H1 (cell line): ENCODE measurements around the gene KCNMA1. TPM values are rescaled to one million over a fixed set of nuclear protein-coding genes. Genes with fewer than 3 reads are reported as not detected.

Source experiments
- CTCF ChIA-PET: fragments of 300-600 bp; sonication (Branson Sonifier 250); formaldehyde crosslinking; loops from one replicate; lab custom pipeline; 2021; ENCODE audit not compliant: partially characterized antibody; lab: Charles Lee
- POLR2A ChIA-PET: fragments of 300-600 bp; sonication (Branson Sonifier 250); formaldehyde crosslinking; loops from one replicate; lab custom pipeline; 2021; ENCODE audit warnings: inconsistent platforms; ENCODE audit not compliant: partially characterized antibody; lab: Charles Lee
- DNase-seq, 2 experiments: peaks; one replicate each; pipeline versions ENCODE4 v3.0.0 to v3.0.0-alpha.2; 2010 to 2022; ENCODE audit warnings: low spot score in 2 of 2, low read depth in 1 of 2, mixed read lengths in 1 of 2
- FAIRE-seq: peaks from 2 replicates; lab custom pipeline; 2011; peaks lifted over from hg19 to GRCh38; lab: Jason Lieb, UNC
- H2AFZ ChIP-seq: 2 replicates; pipeline ENCODE4 v1.8.1; 2012; ENCODE audit warnings: low read length, inconsistent platforms
- H2AK5ac ChIP-seq: 2 replicates; pipeline ENCODE4 v1.6.1; 2013; ENCODE audit warnings: low read depth, low read length
- H2BK120ac ChIP-seq: replicated peaks from 2 replicates; pipeline ENCODE3; 2013; ENCODE audit warnings: low read depth, low read length, inconsistent platforms
- H2BK12ac ChIP-seq: 2 replicates; pipeline ENCODE4 v1.6.1; 2013; ENCODE audit warnings: low read depth, low read length
- H2BK15ac ChIP-seq: 2 replicates; pipeline ENCODE4 v1.6.1; 2013; ENCODE audit warnings: low read length
- H2BK20ac ChIP-seq: 2 replicates; pipeline ENCODE4 v1.6.1; 2013; ENCODE audit warnings: low read length
- H2BK5ac ChIP-seq: 2 replicates; pipeline ENCODE4 v1.6.1; 2013; ENCODE audit warnings: low read depth, low read length
- H3K14ac ChIP-seq: 2 replicates; pipeline ENCODE4 v1.6.1; 2013; ENCODE audit warnings: inconsistent platforms; ENCODE audit not compliant: insufficient read length
- H3K18ac ChIP-seq: 2 replicates; pipeline ENCODE4 v1.6.1; 2013; ENCODE audit warnings: low read length; ENCODE audit errors: extremely low read depth
- H3K23ac ChIP-seq: 2 replicates; pipeline ENCODE4 v1.6.1; 2013; ENCODE audit warnings: inconsistent platforms; ENCODE audit not compliant: insufficient read length
- H3K23me2 ChIP-seq: 2 replicates; pipeline ENCODE4 v1.6.1; 2013; ENCODE audit warnings: low read depth, low read length
- H3K27ac ChIP-seq: 2 replicates; pipeline ENCODE4 v1.6.1; 2011; ENCODE audit warnings: low read depth, low read length, inconsistent platforms
- H3K27me3 ChIP-seq, 4 experiments: replicated peaks in 1 of 4; 1 replicate in 1 of 4; 2 replicates in 3 of 4; pipeline versions ENCODE4 v1.6.1 to v1.8.1; 2011 to 2013; ENCODE audit warnings: low read length in 3 of 4, mild to moderate bottlenecking in 3 of 4, inconsistent platforms in 2 of 4, mixed read lengths in 2 of 4, moderate library complexity in 1 of 4; ENCODE audit not compliant: control insufficient read depth in 3 of 4, insufficient read depth in 3 of 4; ENCODE audit errors: extremely low read depth in 1 of 4
- H3K36me3 ChIP-seq, 4 experiments: 2 replicates each; pipeline versions ENCODE4 v1.6.1 to v1.8.1; 2011 to 2013; ENCODE audit warnings: mild to moderate bottlenecking in 4 of 4, low read length in 3 of 4, moderate library complexity in 2 of 4, control low read depth in 1 of 4, inconsistent platforms in 1 of 4; ENCODE audit not compliant: insufficient read depth in 4 of 4, control insufficient read depth in 2 of 4
- H3K4ac ChIP-seq: replicated peaks from 2 replicates; pipeline ENCODE3; 2013; ENCODE audit warnings: low read length, low read depth, mixed read lengths, inconsistent platforms; ENCODE audit not compliant: insufficient read length
- H3K4me1 ChIP-seq, 4 experiments: replicated peaks in 1 of 4; 1 replicate in 1 of 4; 2 replicates in 3 of 4; pipeline versions ENCODE4 v1.6.1 to v1.8.1; 2011 to 2013; ENCODE audit warnings: low read length in 3 of 4, inconsistent platforms in 2 of 4, mixed read lengths in 1 of 4; ENCODE audit not compliant: insufficient read depth in 4 of 4, control insufficient read depth in 3 of 4
- H3K4me2 ChIP-seq, 2 experiments: 2 replicates each; pipeline versions ENCODE4 v1.6.1 to v1.8.1; 2011 to 2013; ENCODE audit warnings: low read depth in 2 of 2, low read length in 2 of 2, control low read depth in 1 of 2, inconsistent platforms in 1 of 2, mild to moderate bottlenecking in 1 of 2; ENCODE audit not compliant: insufficient read depth in 1 of 2
- H3K4me3 ChIP-seq, 4 experiments: fragments of 200-600, 300-600 bp in 1 of 4; sonication (generic), shearing (Covaris generic), sonication (Bioruptor Twin) in 1 of 4; 2 replicates each; pipeline versions ENCODE4 v1.5.1 to v1.8.1; 2011 to 2016; ENCODE audit warnings: low read length in 4 of 4, low read depth in 3 of 4, control low read depth in 2 of 4, inconsistent platforms in 2 of 4, mild to moderate bottlenecking in 2 of 4, mixed read lengths in 1 of 4, moderate library complexity in 1 of 4; ENCODE audit not compliant: insufficient read depth in 2 of 4; ENCODE audit errors: extremely low read depth in 1 of 4
- H3K56ac ChIP-seq: replicated peaks from 2 replicates; pipeline ENCODE3; 2013; ENCODE audit warnings: low read depth, mild to moderate bottlenecking, mixed read lengths, low read length, inconsistent platforms; ENCODE audit not compliant: insufficient read length
- H3K79me1 ChIP-seq: 2 replicates; pipeline ENCODE4 v1.6.1; 2013; ENCODE audit warnings: low read depth, low read length, control low read depth
- H3K79me2 ChIP-seq, 2 experiments: 2 replicates each; pipeline versions ENCODE4 v1.6.1 to v1.8.1; 2012 to 2013; ENCODE audit warnings: low read length in 2 of 2, mild to moderate bottlenecking in 2 of 2, inconsistent platforms in 1 of 2; ENCODE audit not compliant: insufficient read depth in 2 of 2, control insufficient read depth in 1 of 2
- H3K9ac ChIP-seq, 4 experiments: replicated peaks in 1 of 4; 1 replicate in 1 of 4; 2 replicates in 3 of 4; pipeline versions ENCODE4 v1.6.1 to v1.8.1; 2011 to 2013; ENCODE audit warnings: low read depth in 3 of 4, low read length in 3 of 4, control low read depth in 2 of 4, mild to moderate bottlenecking in 2 of 4, moderate library complexity in 2 of 4, inconsistent platforms in 1 of 4; ENCODE audit errors: extremely low read depth in 1 of 4
- H3K9me3 ChIP-seq, 2 experiments: 2 replicates each; pipeline versions ENCODE4 v1.6.1 to v1.8.1; 2012 to 2013; ENCODE audit warnings: mild to moderate bottlenecking in 2 of 2, moderate library complexity in 2 of 2, control low read depth in 1 of 2, inconsistent platforms in 1 of 2, low read depth in 1 of 2, low read length in 1 of 2, mixed read lengths in 1 of 2; ENCODE audit not compliant: insufficient read depth in 2 of 2
- H4K20me1 ChIP-seq, 2 experiments: replicated peaks in 1 of 2; 2 replicates each; pipeline versions ENCODE3 to v1.8.1; 2011 to 2013; ENCODE audit warnings: inconsistent platforms in 2 of 2, low read length in 2 of 2, mild to moderate bottlenecking in 1 of 2; ENCODE audit not compliant: insufficient read depth in 2 of 2, control insufficient read depth in 1 of 2
- H4K5ac ChIP-seq: 2 replicates; pipeline ENCODE4 v1.6.1; 2013; ENCODE audit warnings: low read length, low read depth, mixed read lengths, inconsistent platforms; ENCODE audit not compliant: insufficient read length
- H4K8ac ChIP-seq: 2 replicates; pipeline ENCODE4 v1.8.0; 2013; ENCODE audit warnings: mild to moderate bottlenecking, moderate library complexity, low read length, inconsistent platforms; ENCODE audit not compliant: insufficient read depth; ENCODE audit errors: extremely low read depth
- H4K91ac ChIP-seq: replicated peaks from 2 replicates; pipeline ENCODE3; 2013; ENCODE audit warnings: low read length, mixed read lengths, inconsistent platforms; ENCODE audit not compliant: insufficient read length
- HDAC6 ChIP-seq: IDR thresholded peaks from one replicate; pipeline ENCODE4 v1.7.1; 2012; ENCODE audit warnings: low read depth, mild to moderate bottlenecking, inconsistent platforms, low read length, moderate library complexity
- MAFK ChIP-seq: IDR thresholded peaks from 2 replicates; pipeline ENCODE4 v1.6.1; 2012; ENCODE audit warnings: low read depth, mild to moderate bottlenecking, improper control_type of control experiment, low read length
- POLR2AphosphoS5 ChIP-seq: IDR thresholded peaks from 2 replicates; pipeline ENCODE4 v1.6.1; 2011; ENCODE audit warnings: low read depth, low read length
- RNF2 ChIP-seq: fragments of 200-900, 300-1000 bp; sonication (generic); IDR thresholded peaks from 2 replicates; pipeline ENCODE4 v1.7.1; 2016; ENCODE audit warnings: borderline replicate concordance, low read depth, mild to moderate bottlenecking, antibody characterized with exemption, low read length; ENCODE audit not compliant: poor library complexity, severe bottlenecking; ENCODE audit errors: missing control alignments
- SIN3A ChIP-seq, 2 experiments: IDR thresholded peaks in 1 of 2; conservative IDR thresholded peaks in 1 of 2; 2 replicates each; pipeline ENCODE4 v1.6.1; 2011 to 2012; ENCODE audit warnings: low read length in 2 of 2, improper control_type of control experiment in 1 of 2, low read depth in 1 of 2, mild to moderate bottlenecking in 1 of 2
- SP1 ChIP-seq: IDR thresholded peaks from 2 replicates; pipeline ENCODE4 v1.6.1; 2011; ENCODE audit warnings: low read depth, low read length
- SP2 ChIP-seq: IDR thresholded peaks from 2 replicates; pipeline ENCODE4 v1.6.1; 2012; ENCODE audit warnings: mild to moderate bottlenecking, low read length, inconsistent platforms
- TAF1 ChIP-seq: IDR thresholded peaks from 2 replicates; pipeline ENCODE4 v1.6.1; 2011; ENCODE audit warnings: mild to moderate bottlenecking, low read depth, low read length
- TCF12 ChIP-seq: IDR thresholded peaks from 2 replicates; pipeline ENCODE4 v1.6.1; 2011; ENCODE audit warnings: low read depth, mild to moderate bottlenecking, low read length
- WGBS, 2 experiments: shearing (Covaris generic) in 1 of 2; methylation state at CpG; one replicate each; pipeline versions ENCODE4 v1.1.6 to v1.1.7; 2013 to 2015; ENCODE audit warnings: low lambda C conversion rate in 2 of 2, mixed read lengths in 2 of 2, inconsistent platforms in 1 of 2, low coverage in 1 of 2, missing lambda C conversion rate in 1 of 2; ENCODE audit not compliant: insufficient replicate concordance in 2 of 2, insufficient coverage in 1 of 2, insufficient read length in 1 of 2; ENCODE audit errors: extremely low coverage in 1 of 2, missing lambda C conversion rate in 1 of 2; 5-methylcytosine and 5-hydroxymethylcytosine counted together
- polyA plus RNA-seq, 7 experiments: library from polyadenylated mRNA; depleted of rRNA in 3 of 7; stranded (reverse) in 5 of 7; unstranded in 2 of 7; fragments of >200 nt in 5 of 7; fragments of 200-250 nt in 2 of 7; gene quantifications; 1 replicate in 5 of 7; 2 replicates in 1 of 7; 4 replicates in 1 of 7; pipeline versions ENCODE4 v1.2.1 to v1.2.3, GENCODE V29; 2011 to 2013; ENCODE audit warnings: missing spikeins in 2 of 7, mixed read lengths in 2 of 7
- total RNA-seq: library from RNA; stranded (reverse); fragmentation: NEBNext Ultra II Directional; extraction: Animal tissue kit (Norgen Biotek cat#: 25700); gene quantifications from 2 replicates; pipeline ENCODE4 v1.2.1, GENCODE V29; 2021

The KCNMA1 gene
- total and polyA plus RNA-seq, 2 of the 8 experiments (the other 6 are each of a cell fraction or from before 2014, with no cell fraction given) = 10.2 to 11.1 TPM

DNA sequence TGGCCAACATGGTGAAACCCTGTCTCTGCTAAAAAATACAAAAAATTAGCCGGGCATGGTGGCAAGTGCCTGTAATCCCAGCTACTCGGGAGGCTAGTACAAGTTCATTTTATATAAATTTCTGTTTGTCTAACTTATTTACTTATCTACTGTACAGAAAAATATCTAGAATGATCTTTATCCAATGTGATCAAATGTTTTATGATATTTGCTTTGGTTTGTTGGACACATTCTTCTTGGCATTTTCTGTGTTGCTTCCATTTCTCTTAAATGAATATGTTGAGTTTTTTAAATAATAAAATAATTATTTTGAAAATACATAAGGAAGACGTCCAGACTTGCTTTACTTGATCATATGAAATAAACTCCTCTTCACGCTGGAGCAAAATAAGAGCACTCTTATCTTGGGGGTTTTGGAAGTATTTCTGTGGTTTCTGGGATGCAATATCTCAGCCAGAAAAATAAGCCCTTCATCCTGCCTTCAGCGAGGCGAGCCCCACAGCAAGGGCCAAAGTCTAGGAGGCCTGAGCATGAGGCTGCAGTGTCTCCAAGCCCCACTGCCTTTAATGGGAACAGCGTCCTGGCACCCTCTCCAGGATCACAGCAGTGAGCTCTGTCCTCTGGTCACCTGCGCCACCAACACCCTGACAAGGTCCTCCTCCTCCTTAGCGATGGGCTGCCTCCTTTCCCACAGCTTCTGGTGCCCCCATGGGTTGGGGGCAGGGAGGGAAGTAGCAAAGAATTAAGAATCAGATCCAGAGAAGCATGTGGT, 480.2 kb downstream of the KCNMA1 start:
- FAIRE-seq (no peak), DNase-seq (no peak)
- no peak overlapping the region for H3K9ac ChIP-seq
- no peak overlapping the region for H3K23ac ChIP-seq
- no peak overlapping the region for H3K27ac ChIP-seq
- H3K56ac ChIP-seq = no peak overlapping the region
- H4K20me1 ChIP-seq = no peaks in the 10 kb centered on the region
- H2BK15ac ChIP-seq = no peak overlapping the region
- H2BK20ac ChIP-seq = no peak overlapping the region
- no peak overlapping the region for H4K8ac ChIP-seq
- H3K79me1 ChIP-seq = no peaks in the 10 kb centered on the region
- TF ChIP-seq MAFK (no peak), HDAC6 (no peak), SIN3A (conservative IDR thresholded peaks at IDR 0.05 in 1 of 2, IDR thresholded peaks at IDR 0.05 in 1 of 2; ENCODE audit: low read depth in 1 of 2, low read length in 2 of 2) (no peak), TAF1 (no peak), TCF12 (no peak), SP2 (no peak), SP1 (no peak), POLR2AphosphoS5 (no peak), RNF2 (no peak)
- H3K4me3 ChIP-seq = no peak overlapping the region
- POLR2A ChIA-PET = interaction anchor here (0.6 to 1.4 kb wide), 2 partner anchors 18 to 170 kb away, joined by 3 read pairs; no protein-coding TSS in a partner anchor
- no peak overlapping the region for H2AFZ ChIP-seq
- H3K27me3 ChIP-seq = no peaks in the 10 kb centered on the region
- no peak overlapping the region for H4K91ac ChIP-seq
- WGBS, 2 experiments = 79% methylated on average over 9 of the region's 9 CpGs; no CpG with 5 or more reads in 1 of the 2 experiments
- no peak overlapping the region for H3K4ac ChIP-seq
- H3K4me1 ChIP-seq = peaks cover 0 to 11% (median 3%) of the 10 kb centered on the region in 4 experiments; a peak in 3 of 7 replicates
- H2BK5ac ChIP-seq = no peak overlapping the region
- no peak overlapping the region for H2BK120ac ChIP-seq
- H3K9me3 ChIP-seq = no peaks in the 10 kb centered on the region
- H3K18ac ChIP-seq = no peak overlapping the region
- no peaks in the 10 kb centered on the region for H3K23me2 ChIP-seq
- CTCF ChIA-PET = interaction anchor here (1.0 to 3.3 kb wide), 2 partner anchors 16 to 348 kb away, joined by 3 to 19 read pairs; no protein-coding TSS in a partner anchor
- no peak overlapping the region for H4K5ac ChIP-seq
- H3K36me3 ChIP-seq = no peaks in the 10 kb centered on the region
- no peak overlapping the region for H3K4me2 ChIP-seq
- no peak overlapping the region for H3K14ac ChIP-seq
- H3K79me2 ChIP-seq = no peaks in the 10 kb centered on the region
- no peak overlapping the region for H2AK5ac ChIP-seq
- no peak overlapping the region for H2BK12ac ChIP-seq
